GM21825 (cell line): ENCODE measurements around the gene PDZD8.
"Not testable (repeated sequence)": the region's sequence is repeated elsewhere in the genome, so short reads cannot be mapped to it uniquely, and the experiment has no call there.

ENCODE experiments used
- ATAC-seq: cut with Tn5 transposase; IDR thresholded peaks from one replicate; pipeline ENCODE4 v1.9.1; 2021; ENCODE audit warnings: mild to moderate bottlenecking, moderate library complexity; ENCODE audit not compliant: unreplicated experiment

The PDZD8 gene

GRCh38 chr10:117239051-117239450 lies 136.2 kb downstream of the PDZD8 start:
- ATAC-seq, result no peak

DNA sequence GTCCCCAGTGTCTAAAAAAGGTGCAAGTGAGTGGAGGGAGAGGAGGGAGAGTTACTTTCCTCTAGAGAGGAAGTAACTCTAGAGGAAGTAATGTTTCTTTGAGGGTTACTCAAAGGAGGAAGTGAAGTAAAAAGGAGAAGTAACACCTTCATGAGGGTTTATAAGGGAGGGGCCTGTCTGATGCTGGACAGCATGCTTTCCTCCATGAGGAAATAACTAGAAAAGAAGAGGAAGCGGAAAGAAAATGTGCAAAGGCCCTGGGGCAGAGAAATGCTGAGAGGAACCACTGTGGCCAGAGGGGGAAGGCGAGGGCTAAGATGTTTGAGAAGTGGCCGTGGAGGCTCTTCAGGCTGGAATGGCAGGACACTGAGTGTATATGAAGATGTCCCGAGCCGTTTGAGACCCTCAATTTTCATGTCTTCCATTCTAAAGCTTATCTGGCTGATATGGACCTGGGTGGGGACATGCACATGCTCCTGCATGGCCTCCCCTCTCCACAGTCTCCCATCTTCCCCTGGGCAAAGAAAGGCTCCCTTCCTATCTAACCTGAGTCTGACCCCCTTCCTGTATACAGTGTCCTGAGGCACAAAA lies 137.7 kb downstream of the PDZD8 start:
- ATAC-seq, result no peak

GRCh38 chr10:117230107-117230506 lies 145.1 kb downstream of the PDZD8 start:
- not testable (repeated sequence) for ATAC-seq

DNA sequence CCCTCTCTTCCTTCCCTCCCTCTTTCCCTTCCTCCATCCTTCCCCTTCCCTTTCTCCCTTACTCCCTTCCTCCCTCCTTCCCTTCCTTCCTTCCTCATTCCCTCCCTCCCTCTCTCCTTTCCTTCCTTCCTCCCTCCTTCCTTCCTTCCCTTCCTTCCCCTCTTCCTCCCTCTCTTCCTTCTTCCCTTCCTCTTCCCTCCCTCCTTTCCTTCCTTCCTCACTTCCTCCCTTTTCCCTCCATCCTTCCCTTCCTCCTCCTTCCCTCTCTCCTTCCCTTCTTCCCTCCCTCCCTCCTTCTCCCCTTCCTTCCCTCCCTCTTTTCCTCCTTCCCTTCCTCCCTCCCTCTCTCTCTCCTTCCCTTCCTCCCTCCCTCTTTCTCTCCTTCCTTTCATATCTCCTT lies 147.0 kb downstream of the PDZD8 start:
- ATAC-seq, result no peak
